ENCODE measurements around the gene DDR2.

Gene DDR2

GRCh38 chr1:162688931-162689330 lies 56.7 kb downstream of the DDR2 start:
- Histone ChIP-seq H3K4me1 (ENCODE audit: insufficient read depth, insufficient read length) (peaks cover 4% of the 10 kb centered on the region), H3K27me3 (ENCODE audit: insufficient read depth, insufficient read length) (no peaks in the 10 kb centered on the region), H3K4me3 (ENCODE audit: insufficient read length, low read depth) (no peak overlapping the region), H3K9me3 (ENCODE audit: insufficient read depth, low read length) (peaks cover 7% of the 10 kb centered on the region), H3K9ac (ENCODE audit: insufficient read length, low read depth) (no peak overlapping the region), H3K36me3 (ENCODE audit: insufficient read depth, insufficient read length, low read length) (no peaks in the 10 kb centered on the region)
- no peak for TF ChIP-seq SUZ12 (IDR thresholded peaks at IDR 0.05; ENCODE audit: extremely low read depth, insufficient read depth, insufficient read length)
- TF ChIP-seq YY1 (IDR thresholded peaks at IDR 0.05; ENCODE audit: insufficient read depth, insufficient read length): no peak
- no peak for TF ChIP-seq ZNF274 (IDR thresholded peaks at IDR 0.05; ENCODE audit: low read depth, low read length)
- DNase-seq (ENCODE audit: low read depth, low spot score): no peak

DNA sequence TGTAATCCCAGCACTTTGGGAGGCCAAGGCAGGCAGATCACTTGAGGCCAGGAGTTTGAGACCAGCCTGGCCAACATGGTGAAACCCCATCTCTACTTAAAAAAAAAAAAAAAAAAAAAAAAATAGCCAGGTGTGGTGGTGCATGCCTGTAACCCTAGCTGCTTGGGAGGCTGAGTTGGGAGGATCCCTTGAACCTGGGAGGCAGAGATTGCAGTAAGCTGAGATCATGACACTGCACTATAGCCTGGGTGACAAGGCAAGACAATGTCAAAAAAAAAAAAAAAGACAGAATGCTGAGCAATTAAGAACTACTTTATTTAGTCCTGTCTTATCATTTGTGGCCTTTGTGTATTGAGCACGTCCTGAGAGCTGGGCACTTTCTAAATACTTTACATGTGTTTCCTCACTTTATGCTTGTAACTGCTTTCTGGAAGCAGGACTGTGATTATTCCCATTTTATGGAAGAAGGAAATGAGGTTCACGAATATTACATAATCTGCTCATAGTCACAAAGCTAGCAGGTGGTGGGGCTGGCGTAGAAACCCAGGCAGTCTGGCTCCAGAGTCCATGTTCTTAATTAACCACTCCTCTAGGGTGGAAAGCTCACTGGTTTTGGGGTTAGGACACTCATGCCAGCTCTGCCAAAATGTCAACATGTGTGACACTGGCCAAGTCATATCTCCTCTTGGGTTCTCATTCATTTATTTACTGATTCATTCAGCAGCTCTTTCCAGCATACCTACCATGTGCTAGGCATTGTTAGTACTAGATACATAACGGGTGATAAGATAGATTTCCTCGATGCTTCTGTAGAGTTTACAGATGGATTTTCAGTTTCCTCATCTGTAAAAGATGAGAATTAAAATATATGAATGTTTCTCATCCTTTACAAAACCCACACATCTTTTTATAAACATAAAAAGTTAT lies 57.7 kb downstream of the DDR2 start:
- Histone ChIP-seq H3K9me3 (ENCODE audit: insufficient read depth, low read length) (peaks cover 6% of the 10 kb centered on the region; the same call in 1 of the 2 replicates), H3K27me3 (ENCODE audit: insufficient read depth, insufficient read length) (no peaks in the 10 kb centered on the region), H3K36me3 (ENCODE audit: insufficient read depth, insufficient read length, low read length) (no peaks in the 10 kb centered on the region), H3K9ac (ENCODE audit: insufficient read length, low read depth) (no peak overlapping the region), H3K4me3 (ENCODE audit: insufficient read length, low read depth) (no peak overlapping the region), H3K4me1 (ENCODE audit: insufficient read depth, insufficient read length) (peaks cover 4% of the 10 kb centered on the region)
- no peak for DNase-seq (ENCODE audit: low read depth, low spot score)
- TF ChIP-seq SUZ12 (IDR thresholded peaks at IDR 0.05; ENCODE audit: extremely low read depth, insufficient read depth, insufficient read length) (no peak), YY1 (IDR thresholded peaks at IDR 0.05; ENCODE audit: insufficient read depth, insufficient read length) (no peak), ZNF274 (IDR thresholded peaks at IDR 0.05; ENCODE audit: low read depth, low read length) (no peak)

GRCh38 chr1:162690672-162691434 lies 58.6 kb downstream of the DDR2 start:
- H3K9me3 ChIP-seq (ENCODE audit: insufficient read depth, low read length): peaks cover 6% of the 10 kb centered on the region; the same call in 1 of the 2 replicates
- H3K4me3 ChIP-seq (ENCODE audit: insufficient read length, low read depth): no peak overlapping the region
- H3K36me3 ChIP-seq (ENCODE audit: insufficient read depth, insufficient read length, low read length): no peaks in the 10 kb centered on the region
- no peaks in the 10 kb centered on the region for H3K27me3 ChIP-seq (ENCODE audit: insufficient read depth, insufficient read length)
- no peak overlapping the region for H3K9ac ChIP-seq (ENCODE audit: insufficient read length, low read depth)
- DNase-seq (ENCODE audit: low read depth, low spot score): peak; percentile 74
- H3K4me1 ChIP-seq (ENCODE audit: insufficient read depth, insufficient read length): peaks cover 4% of the 10 kb centered on the region
- no peak for TF ChIP-seq YY1 (IDR thresholded peaks at IDR 0.05; ENCODE audit: insufficient read depth, insufficient read length)
- no peak for TF ChIP-seq ZNF274 (IDR thresholded peaks at IDR 0.05; ENCODE audit: low read depth, low read length)
- no peak for TF ChIP-seq SUZ12 (IDR thresholded peaks at IDR 0.05; ENCODE audit: extremely low read depth, insufficient read depth, insufficient read length)

- Histone ChIP-seq H3K36me3 (ENCODE audit: insufficient read depth, insufficient read length, low read length) (no peaks in the 10 kb centered on the region), H3K9ac (ENCODE audit: insufficient read length, low read depth) (no peak overlapping the region), H3K27me3 (ENCODE audit: insufficient read depth, insufficient read length) (no peaks in the 10 kb centered on the region), H3K4me3 (ENCODE audit: insufficient read length, low read depth) (no peak overlapping the region), H3K4me1 (ENCODE audit: insufficient read depth, insufficient read length) (peaks cover 4% of the 10 kb centered on the region), H3K9me3 (ENCODE audit: insufficient read depth, low read length) (peaks cover 6% of the 10 kb centered on the region; the same call in 1 of the 2 replicates)
- TF ChIP-seq ZNF274 (IDR thresholded peaks at IDR 0.05; ENCODE audit: low read depth, low read length) (no peak), SUZ12 (IDR thresholded peaks at IDR 0.05; ENCODE audit: extremely low read depth, insufficient read depth, insufficient read length) (no peak), YY1 (IDR thresholded peaks at IDR 0.05; ENCODE audit: insufficient read depth, insufficient read length) (no peak)
- DNase-seq (ENCODE audit: low read depth, low spot score): no peak
These were observed 59.8 kb downstream of the DDR2 start for GRCh38 chr1:162691999-162692575.

- H3K27me3 ChIP-seq (ENCODE audit: insufficient read depth, insufficient read length): no peaks in the 10 kb centered on the region
- no peak overlapping the region for H3K4me3 ChIP-seq (ENCODE audit: insufficient read length, low read depth)
- H3K9me3 ChIP-seq (ENCODE audit: insufficient read depth, low read length): peaks cover 6% of the 10 kb centered on the region; the same call in 1 of the 2 replicates
- DNase-seq (ENCODE audit: low read depth, low spot score): no peak
- H3K9ac ChIP-seq (ENCODE audit: insufficient read length, low read depth): no peak overlapping the region
- TF ChIP-seq ZNF274 (IDR thresholded peaks at IDR 0.05; ENCODE audit: low read depth, low read length) (no peak), SUZ12 (IDR thresholded peaks at IDR 0.05; ENCODE audit: extremely low read depth, insufficient read depth, insufficient read length) (no peak), YY1 (IDR thresholded peaks at IDR 0.05; ENCODE audit: insufficient read depth, insufficient read length) (no peak)
- H3K4me1 ChIP-seq (ENCODE audit: insufficient read depth, insufficient read length): peaks cover 9% of the 10 kb centered on the region
- no peaks in the 10 kb centered on the region for H3K36me3 ChIP-seq (ENCODE audit: insufficient read depth, insufficient read length, low read length)
These were observed 62.6 kb downstream of the DDR2 start for GRCh38 chr1:162694911-162695310.

DNA sequence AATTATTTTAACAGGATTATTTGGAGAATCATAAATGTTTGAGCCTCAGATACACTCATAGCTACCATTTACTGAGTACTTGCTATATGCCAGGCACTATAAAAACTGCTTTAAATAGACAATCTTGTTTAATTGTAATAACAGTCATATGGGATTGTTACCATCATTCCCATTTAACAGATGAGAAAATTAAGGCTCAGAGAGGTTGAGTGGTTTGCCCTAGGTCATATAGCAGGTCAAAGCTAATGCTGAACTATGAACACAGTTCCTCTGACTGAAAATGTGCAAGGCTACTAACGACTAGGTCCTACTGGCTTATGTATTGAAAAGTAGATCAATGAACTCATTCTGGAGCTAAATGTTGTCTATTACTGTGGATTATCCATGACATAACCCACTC lies 63.4 kb downstream of the DDR2 start:
- TF ChIP-seq YY1 (IDR thresholded peaks at IDR 0.05; ENCODE audit: insufficient read depth, insufficient read length): no peak
- no peak for TF ChIP-seq ZNF274 (IDR thresholded peaks at IDR 0.05; ENCODE audit: low read depth, low read length)
- no peak for TF ChIP-seq SUZ12 (IDR thresholded peaks at IDR 0.05; ENCODE audit: extremely low read depth, insufficient read depth, insufficient read length)
- DNase-seq (ENCODE audit: low read depth, low spot score): no peak
- Histone ChIP-seq H3K4me3 (ENCODE audit: insufficient read length, low read depth) (no peak overlapping the region), H3K4me1 (ENCODE audit: insufficient read depth, insufficient read length) (peaks cover 9% of the 10 kb centered on the region), H3K27me3 (ENCODE audit: insufficient read depth, insufficient read length) (no peaks in the 10 kb centered on the region), H3K9me3 (ENCODE audit: insufficient read depth, low read length) (peaks cover 6% of the 10 kb centered on the region; the same call in 1 of the 2 replicates), H3K9ac (ENCODE audit: insufficient read length, low read depth) (no peak overlapping the region), H3K36me3 (ENCODE audit: insufficient read depth, insufficient read length, low read length) (no peaks in the 10 kb centered on the region)
